A673 (cell line): ENCODE data around the gene ERF.

ENCODE experiments used
- EZH2 ChIP-seq: fragments of 200-600 bp; sonication (generic); IDR thresholded peaks from 2 replicates; pipeline ENCODE4 v1.6.1; 2017; ENCODE audit warnings: borderline replicate concordance, low read depth, mild to moderate bottlenecking, mixed read lengths, antibody characterized with exemption, low read length; ENCODE audit not compliant: poor library complexity, severe bottlenecking
- TF ChIP-seq, protein P1 (sequence below): fragments of 300-800, 200-600 bp; sonication (generic); conservative IDR thresholded peaks from 2 replicates; pipeline ENCODE4 v1.5.1; 2017; ENCODE audit warnings: low read depth, mild to moderate bottlenecking, antibody characterized with exemption, low read length, moderate library complexity, mixed read lengths

DNA sequence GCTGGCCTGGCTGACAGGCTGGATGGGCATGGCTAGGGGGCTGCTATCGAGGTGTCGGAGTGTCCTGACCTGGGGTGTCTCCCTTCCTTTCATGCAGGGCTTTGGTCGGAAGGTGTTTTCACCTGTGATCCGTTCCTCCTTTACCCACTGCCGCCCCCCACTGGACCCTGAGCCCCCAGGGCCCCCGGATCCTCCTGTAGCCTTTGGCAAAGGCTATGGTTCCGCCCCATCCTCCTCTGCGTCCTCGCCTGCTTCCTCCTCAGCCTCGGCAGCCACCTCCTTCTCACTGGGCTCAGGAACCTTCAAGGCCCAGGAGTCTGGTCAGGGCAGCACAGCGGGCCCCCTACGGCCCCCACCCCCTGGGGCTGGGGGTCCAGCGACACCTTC, 35.2 kb upstream of the ERF start:
- TF ChIP-seq, protein P1, sequence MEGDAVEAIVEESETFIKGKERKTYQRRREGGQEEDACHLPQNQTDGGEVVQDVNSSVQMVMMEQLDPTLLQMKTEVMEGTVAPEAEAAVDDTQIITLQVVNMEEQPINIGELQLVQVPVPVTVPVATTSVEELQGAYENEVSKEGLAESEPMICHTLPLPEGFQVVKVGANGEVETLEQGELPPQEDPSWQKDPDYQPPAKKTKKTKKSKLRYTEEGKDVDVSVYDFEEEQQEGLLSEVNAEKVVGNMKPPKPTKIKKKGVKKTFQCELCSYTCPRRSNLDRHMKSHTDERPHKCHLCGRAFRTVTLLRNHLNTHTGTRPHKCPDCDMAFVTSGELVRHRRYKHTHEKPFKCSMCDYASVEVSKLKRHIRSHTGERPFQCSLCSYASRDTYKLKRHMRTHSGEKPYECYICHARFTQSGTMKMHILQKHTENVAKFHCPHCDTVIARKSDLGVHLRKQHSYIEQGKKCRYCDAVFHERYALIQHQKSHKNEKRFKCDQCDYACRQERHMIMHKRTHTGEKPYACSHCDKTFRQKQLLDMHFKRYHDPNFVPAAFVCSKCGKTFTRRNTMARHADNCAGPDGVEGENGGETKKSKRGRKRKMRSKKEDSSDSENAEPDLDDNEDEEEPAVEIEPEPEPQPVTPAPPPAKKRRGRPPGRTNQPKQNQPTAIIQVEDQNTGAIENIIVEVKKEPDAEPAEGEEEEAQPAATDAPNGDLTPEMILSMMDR = no peak
- TF ChIP-seq EZH2 = no peak
